ENCODE measurements around the gene MED12.

DNA sequence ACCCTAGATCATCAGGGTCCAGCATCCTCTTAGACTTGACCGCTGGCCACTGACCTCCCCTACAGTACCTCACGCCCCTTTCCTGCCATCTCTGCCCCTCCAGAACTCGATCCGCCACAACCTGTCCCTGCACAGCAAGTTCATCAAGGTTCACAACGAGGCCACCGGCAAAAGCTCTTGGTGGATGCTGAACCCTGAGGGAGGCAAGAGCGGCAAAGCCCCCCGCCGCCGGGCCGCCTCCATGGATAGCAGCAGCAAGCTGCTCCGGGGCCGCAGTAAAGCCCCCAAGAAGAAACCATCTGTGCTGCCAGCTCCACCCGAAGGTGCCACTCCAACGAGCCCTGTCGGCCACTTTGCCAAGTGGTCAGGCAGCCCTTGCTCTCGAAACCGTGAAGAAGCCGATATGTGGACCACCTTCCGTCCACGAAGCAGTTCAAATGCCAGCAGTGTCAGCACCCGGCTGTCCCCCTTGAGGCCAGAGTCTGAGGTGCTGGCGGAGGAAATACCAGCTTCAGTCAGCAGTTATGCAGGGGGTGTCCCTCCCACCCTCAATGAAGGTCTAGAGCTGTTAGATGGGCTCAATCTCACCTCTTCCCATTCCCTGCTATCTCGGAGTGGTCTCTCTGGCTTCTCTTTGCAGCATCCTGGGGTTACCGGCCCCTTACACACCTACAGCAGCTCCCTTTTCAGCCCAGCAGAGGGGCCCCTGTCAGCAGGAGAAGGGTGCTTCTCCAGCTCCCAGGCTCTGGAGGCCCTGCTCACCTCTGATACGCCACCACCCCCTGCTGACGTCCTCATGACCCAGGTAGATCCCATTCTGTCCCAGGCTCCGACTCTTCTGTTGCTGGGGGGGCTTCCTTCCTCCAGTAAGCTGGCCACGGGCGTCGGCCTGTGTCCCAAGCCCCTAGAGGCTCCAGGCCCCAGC lies 17.6 kb upstream of the MED12 start:
- TF ChIP-seq GATA3 (IDR thresholded peaks at IDR 0.05; ENCODE audit: low read depth, low read length): no peak
- no peak for TF ChIP-seq GATA2 (IDR thresholded peaks at IDR 0.05; ENCODE audit: low read depth, low read length)
